GM04503 (cell line): Measurements from ENCODE around the gene TSPEAR.
"Not testable (repeated sequence)": the region's sequence is repeated elsewhere in the genome, so short reads cannot be mapped to it uniquely, and the experiment has no call there.

Source experiments
- DNase-seq: peaks from one replicate; pipeline ENCODE4 v3.0.0-alpha.2; 2012; ENCODE audit warnings: low read depth

Gene TSPEAR

DNA sequence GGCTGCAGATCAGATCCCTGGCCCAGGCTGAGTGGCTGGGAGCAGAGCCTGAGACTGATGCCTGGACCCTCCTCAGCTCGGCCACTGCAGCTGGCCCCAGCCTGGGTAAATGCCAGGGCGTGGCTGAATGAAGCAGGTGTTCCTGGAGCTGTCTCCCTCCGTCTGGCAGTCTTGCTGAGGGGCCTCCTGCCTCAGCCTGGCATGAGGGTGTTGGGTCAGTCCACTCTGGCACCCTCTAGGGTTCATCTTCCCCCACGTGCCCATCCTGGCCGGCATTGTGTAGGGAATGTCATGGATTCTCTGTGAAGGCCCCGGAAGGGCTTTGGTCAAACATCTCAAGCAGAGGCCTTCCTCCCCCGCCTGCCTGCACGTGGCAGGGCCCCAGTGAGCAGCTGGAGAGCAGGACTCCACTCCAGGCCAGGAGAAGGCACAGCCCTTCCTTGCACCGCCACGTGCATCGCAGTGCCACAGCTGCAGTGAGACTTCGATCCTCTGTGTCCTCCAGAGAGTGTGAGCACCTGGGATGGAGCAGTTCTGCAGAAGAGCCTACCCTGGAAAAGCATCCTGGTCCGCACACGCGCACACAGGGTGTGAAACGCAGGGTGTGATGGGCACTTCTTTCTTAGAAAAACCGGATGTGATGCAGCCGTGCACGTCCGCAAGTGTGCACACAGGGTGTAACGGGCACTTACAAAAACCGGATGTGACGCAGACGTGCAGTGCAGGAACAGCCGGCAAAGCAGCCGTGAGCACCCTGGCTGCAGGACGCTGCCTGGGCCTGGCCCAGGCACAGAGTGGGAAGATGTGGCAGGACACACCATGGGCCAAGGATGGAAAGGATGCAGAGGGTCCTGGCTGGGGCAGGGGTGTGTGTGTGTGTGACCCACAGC is 142.5 kb downstream of the TSPEAR start:
- no peak for DNase-seq

DNA sequence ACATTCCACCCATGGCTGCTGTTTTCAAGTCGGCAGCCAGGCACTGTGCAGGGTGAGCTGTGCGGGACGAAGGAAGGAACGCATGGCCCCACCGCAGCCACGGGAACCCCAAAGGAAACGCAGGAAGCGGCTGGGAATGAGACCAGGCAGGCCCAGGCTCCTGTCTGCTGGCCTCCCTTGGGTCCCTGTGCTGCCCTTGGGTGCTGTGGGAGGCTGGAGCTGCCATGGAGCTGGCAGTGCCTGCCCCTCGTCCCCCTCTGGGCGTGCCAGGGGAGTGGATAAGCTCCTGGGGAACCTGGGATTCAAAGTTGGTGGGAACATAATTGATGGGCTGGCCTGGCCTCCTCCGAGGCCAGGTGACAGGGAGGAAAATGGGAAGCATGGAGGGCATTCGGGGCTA is 143.1 kb downstream of the TSPEAR start:
- DNase-seq: no peak

DNA sequence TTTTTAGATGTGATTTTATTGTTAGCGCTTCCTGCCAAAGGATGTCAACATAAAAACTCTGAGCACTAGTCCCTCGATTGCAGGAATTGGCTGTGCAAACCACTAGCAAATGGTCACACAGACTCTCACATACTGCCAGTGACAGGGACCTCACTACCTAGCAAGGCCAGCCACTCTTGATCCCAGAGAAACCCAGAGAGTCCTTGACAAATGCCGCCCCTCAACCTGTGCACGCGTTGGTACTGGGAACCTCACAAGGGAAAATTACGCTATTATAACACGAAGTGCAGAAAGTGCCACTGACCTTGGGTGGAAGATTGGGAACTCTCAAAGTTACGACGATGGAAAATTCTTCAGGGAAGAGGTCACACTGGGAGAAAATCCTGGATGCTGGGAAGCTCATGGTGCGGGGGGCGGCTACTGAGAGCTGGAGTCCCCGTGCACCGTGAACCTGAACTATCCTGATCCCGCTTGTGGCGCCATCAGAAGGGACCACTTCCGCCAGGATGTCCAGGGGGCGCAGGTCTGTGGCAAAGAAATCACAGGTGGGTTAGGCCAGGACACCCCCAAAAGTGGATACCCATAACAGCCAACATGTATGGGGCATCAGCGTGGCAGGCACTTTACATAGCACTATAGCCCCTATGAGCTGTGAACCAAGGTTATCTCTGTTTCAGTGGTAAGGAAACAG is 143.7 kb downstream of the TSPEAR start:
- DNase-seq: no peak

DNA sequence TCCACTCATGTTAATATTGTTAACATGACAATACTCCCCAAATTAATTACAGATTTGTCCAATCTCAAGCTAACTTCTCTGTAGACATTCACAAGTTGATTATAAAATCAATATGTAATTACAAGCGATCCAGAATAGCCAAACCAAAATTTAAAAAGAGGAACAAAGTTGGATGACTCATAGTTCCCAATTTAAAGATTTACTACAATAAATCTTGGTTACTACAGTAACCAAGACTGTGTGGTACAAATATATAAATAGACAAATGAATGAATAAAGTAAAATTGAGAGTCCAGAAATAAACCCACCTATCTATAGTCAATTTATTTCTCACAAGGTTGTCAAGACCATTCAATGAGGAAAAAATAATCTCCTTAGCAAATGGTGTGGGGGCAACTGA is 145.0 kb downstream of the TSPEAR start:
- no peak for DNase-seq

DNA sequence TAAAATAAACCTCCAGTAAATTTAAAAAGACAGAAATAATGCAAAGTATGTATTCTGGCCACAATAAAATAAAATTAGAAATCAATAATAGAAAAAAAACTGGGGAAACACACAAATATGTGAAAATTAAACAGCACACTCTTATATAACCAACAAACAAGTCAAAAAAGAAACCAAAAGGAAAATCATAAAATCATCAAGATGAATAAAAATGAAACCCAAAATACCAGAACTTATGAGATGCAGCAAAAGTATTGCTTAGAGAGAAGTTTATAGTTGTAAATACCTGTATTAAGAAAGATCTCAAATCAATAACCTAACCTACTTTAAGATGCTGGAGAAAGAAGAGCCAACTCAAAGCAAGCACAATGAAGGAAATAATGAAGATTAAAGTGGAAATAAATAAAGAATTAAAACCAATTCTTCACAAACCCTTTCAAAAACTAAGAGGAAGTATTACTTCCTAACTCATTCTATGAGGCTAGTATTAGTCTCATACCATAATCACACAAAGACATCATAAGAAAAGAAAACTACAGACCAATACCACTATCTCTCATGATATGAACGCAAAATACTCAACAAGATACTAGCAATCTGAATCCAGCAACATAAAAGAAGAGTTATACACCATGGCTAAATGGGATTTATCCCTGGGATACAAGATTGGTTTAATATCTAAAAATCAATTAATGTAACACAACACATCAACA is 146.3 kb downstream of the TSPEAR start:
- no peak for DNase-seq

DNA sequence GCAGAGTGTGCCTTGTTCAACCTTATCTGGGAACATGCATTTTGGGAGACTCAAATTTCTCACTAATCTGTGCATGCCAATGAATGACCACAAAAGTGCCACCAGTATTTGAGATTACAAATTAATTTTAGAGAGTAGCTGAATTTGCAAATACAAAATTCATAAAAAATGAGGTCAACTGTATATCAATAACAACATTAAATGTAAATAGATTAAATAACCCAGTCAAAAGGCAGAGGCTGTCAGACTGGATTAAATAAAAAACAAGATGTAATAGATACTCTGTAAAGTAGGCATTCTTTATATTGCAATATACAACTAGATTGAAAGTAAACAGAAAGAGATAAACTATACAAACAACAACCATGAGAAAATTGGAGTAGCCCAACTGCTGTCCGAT is 147.3 kb downstream of the TSPEAR start:
- no peak for DNase-seq

DNA sequence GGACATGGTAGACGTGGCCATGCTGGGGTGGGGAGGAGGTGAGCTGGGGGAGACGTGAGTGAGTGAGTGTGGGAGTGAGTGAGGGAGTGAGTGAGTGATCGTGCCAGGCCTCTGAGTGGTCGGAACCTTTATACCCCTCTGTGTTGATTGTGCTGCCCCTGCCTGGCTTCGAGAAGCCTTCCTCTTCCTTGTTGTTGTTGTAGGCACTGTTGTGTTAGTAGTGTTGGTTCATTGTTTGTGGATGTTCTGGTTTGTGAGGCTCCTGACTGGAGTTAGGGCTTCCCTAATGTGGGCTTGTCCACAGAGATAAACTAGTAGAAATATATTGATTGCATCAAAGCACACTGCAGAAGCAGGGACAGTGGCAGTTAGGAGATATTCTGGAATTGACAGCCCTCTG is 152.7 kb downstream of the TSPEAR start, which contains the start of gene KRTAP10-3:
Gene KRTAP10-3, minus strand, starts transcription at position 101 of the 400 bp plus-strand sequence. Its CDS starts 80 bp downstream, at position 21.
- no peak for DNase-seq

DNA sequence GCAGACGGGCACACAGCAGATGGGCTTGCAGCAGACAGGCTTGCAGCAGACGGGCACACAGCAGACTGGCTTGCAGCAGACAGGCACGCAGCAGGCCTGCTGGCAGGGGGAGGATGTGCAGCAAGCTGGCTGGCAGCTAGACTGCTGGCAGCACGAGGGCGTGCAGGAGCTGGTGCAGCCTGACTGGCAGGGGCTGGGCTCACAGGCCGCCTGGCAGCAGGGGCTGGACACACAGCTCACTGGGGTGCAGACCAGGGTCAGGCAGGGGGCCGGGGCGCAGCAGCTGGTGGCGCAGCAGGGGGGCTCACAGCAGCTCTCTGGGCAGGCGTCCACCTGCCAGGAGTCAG is 153.1 kb downstream of the TSPEAR start:
- not testable (repeated sequence) for DNase-seq

DNA sequence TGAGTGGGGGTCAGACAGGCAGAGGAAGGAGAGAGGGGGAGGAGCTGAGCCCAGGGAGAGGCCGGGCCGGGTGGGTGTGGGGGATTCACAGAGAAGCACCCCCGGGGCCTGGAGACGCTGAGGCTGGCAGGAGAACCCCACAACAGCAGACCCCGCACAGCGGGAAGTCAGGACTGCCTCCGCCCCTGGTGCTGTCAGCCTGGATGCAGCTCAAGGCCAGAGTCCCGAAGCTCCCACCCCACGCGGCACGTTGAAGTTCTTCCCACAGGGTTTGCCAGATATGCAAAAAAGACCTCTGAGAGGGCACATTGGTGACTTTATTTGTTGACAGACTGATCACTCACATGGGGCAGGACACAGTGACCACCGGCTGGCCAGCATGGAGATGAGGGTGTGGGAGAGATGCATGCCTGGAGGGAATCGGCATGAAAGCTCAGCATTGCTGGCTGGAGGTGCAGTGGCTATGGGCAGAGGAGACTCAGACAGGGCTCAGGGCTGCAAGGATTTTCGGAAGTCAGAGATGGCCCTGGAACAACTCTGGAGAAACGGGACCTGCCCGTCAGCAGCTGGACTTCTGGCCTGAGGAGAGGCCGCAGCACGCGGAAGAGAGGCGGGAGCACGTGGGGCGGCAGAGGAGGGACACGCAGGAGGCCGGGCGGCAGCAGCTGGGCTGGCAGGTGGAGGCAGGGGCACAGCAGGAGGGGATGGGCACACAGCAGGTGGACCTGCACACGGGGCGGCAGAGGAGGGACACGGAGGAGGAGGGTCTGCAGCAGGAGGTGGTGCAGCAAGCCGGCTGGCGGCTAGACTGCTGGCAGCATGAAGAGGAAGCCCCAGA is 153.7 kb downstream of the TSPEAR start:
- DNase-seq: no peak

DNA sequence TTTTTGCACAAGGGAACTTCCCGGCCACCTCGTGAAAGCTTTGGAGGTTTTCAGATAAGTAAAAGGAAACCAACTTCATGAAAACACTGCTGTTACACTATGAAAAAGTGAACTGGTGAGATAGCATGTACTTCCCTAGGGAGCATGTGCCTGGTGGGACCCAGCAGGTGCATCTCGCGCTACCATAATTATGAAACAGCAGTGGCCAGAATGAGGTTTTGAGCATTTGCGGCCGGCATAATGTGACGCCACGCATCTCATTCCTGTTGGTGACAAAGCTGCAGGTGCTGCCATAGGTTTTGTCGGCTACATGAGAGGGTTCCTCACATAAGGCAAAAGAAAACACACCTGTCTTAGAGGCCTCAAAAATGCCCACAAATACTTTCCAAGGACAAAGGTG is 154.5 kb downstream of the TSPEAR start:
- no peak for DNase-seq

DNA sequence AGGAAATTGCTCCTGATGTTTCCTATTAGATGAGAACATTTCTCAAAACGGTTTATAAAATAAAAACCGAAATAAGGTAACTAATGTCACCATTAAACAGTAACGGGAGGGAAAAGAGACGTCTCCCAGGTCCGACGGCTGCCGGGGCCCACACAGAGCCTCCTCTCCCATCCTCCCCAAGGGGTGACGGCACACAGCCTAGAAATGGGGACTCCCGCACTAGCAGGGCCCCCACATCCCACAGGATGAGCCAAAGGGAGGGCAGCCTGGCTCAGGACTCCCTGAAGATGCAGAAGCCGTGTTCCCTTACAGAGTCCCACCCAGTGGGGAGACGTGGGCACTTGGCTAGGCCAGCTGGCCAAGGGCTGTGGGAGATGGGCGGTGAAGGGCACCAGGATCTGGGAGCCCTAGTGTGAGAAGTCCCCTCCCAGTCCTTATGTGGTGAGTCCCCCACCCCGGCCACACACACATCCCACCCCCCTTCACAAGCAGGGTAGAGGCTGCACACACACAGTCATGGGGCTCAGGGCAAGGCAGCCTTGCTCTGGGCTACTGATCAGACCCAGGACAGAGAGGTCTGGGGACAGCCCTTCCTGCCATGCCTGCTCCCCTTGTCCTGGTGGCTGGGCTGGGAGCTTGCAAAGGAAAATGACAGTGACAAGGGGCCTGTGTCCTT is 156.0 kb downstream of the TSPEAR start:
- no peak for DNase-seq

DNA sequence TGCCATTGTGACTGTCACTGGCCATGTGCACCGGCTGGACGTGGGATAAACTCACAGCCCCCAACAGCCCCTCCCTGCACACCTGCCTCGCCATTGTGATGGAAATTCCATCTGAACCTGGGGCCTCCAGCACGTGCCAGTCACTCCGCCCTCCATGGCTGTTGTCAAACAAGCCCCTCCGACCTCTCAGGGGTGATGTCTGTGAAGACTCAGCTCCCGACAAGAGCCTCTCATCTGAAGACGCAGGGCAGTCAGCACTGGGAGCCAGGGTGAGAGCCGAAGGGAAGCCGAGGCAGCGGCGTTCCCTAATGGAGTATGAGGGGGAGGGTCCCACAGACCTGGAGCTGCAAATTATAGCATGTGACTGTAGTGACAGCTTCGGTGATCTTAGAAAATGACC is 158.7 kb downstream of the TSPEAR start:
- no peak for DNase-seq

DNA sequence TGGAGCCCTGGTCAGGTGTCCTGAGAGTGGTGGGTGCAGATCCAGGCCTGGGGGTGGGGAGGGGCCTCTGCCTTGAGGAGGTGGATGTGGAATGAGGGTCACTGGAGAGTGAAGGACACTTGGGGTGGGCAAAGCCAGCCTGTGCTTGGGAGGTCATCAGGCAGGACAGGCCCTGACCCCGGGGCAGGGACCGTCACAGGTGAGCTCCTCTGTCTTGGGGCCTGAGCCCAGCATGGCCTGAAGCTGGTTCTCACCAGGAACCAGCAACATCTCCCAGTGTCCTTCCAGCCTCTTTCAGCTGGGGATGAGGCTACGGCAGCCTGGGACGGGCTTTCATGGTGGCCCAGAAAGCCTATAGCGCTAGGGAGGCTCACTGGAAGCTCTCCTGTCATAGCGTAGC is 159.2 kb downstream of the TSPEAR start:
- no peak for DNase-seq

DNA sequence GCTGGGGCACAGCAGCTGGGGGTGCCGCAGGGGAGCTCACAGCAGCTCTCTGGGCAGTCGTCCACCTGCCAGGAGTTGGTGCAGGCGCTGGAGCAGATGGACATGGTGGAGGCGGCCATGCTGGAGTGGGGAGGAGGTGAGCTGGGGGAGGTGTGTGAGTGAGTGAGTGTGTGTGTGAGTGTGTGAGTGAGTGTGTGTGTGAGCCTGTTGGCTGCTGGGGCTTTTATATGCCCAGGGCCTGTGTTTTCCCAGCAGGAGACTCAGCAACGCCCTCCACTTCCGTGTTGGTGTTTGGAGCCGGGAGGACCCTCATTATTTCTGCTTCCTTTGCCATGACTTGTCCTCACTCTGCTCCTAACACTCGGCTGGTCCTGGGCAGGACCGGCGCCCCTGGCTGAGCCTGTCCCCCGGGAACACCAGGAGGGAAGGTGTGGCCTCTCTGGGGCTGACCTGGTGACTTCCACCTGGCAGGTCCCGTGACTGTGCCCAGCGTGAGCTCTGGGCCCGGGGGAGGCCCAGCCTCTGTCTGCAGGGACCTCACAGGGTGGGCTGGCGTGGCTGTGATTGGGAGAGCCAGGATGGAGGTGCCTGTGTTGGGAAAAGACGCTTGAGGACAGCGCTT is 159.9 kb downstream of the TSPEAR start, which contains the start of gene KRTAP10-2:
Gene KRTAP10-2, minus strand, starts transcription at position 166 of the 622 bp plus-strand sequence. Its CDS starts 47 bp downstream, at position 119.
- no peak for DNase-seq

DNA sequence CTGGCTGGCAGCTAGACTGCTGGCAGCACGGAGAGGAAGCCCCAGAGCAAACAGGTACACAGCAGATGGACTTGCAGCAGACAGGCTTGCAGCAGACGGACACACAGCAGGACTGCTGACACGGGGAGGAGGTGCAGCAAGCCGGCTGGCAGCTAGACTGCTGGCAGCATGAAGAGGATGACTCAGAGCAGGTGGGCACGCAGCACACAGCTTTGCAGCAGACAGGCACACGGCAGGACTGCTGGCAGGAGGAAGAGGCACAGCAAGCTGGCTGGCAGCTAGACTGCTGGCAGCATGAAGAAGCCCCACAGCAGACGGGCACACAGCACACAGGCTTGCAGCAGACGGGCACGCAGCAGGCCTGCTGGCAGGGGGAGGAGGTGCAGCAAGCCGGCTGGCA is 160.6 kb downstream of the TSPEAR start:
- no peak for DNase-seq

DNA sequence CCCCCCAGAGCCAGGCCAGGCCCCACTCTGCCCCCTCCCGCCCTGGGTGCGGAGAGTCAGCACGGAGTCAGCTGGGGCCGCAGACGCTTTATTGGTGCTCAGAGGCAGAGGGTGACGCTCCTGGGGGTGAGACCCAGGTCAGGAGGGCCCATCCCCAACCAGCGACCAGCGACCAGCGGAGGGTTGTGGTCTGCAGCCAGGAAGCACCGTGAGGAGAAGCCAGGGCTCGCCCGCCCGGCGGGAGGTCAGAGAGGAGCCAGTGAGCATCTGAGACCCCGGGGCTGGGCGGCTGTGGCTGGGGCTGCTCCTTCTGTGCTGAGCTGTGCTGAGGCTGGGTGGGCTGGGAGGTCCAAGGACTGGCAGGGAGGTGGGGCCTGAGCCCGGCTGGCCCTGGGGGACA is 161.1 kb downstream of the TSPEAR start:
- not testable (repeated sequence) for DNase-seq

DNA sequence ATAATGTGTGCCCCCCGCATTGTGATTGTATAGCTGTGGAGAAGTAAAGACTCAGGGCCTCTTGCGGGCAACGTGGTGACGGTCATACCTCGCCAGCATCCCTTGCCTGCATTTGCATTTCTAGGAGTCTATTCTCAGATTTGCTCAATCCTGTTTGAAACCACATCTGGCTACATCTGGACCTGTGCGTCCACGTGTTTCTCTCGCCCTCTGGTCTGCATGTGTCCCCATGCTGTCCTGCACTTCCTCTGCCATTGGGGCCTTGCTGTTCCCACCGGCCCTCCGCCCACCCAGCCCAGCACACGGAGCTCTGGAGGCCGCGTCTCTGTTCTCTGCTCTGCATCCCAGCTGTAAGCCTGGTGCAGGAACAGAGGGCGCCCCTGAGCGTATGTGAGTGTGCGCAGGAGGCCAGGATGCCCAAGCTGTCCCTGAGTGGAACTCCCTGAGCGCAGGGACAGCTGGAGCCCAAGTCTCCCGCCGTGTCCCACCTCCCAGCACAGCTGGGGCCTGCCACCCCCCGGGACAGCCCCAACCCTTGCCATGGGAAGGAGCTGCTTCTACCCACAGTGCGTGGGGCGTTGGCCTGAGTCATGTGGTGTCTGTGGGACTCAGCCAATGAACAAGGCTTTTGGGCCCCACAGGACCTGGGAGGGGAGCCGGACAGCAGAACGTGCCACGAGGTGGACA is 161.7 kb downstream of the TSPEAR start:
- DNase-seq: no peak

DNA sequence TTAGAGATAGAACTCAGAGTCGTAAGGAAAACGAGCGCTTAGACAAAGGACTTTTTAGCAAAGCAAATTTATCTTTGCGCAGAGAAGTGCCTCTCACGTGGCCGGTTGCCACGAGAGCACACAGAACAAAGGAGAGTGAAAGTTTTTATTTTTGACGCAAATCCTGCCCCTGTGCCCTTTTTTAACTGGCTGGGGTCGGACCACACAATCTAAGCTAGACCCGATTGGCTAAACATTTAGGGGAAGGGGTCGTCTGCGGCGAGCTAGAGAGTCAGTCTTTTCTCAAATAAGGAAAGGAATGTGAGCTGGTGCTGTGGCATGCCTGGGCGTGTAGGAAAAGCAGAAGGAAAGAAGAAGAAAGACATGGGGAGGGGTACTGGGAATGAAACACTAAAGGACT is 162.4 kb downstream of the TSPEAR start:
- DNase-seq: no peak

DNA sequence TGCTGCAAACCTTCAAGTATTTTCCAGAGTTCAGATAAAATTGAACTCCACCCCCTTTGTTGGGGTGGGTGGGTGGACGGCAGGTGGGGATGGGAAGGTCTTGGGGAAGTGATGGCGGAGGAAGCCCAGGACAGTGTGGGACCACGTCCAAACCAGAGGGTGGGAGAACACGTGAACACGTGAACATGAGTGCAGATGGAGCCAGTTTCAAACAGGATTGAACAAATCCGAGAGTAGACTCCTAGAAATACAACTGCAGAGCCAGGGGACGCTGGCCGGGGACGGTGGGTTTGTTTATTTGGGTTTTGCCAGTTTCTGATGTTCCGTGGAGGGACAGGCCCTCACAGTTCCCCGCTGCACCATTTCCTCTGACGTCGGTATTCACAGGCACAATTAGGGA is 163.0 kb downstream of the TSPEAR start:
- DNase-seq: no peak
